ENCODE measurements around the gene SEMA6A. TPM values are rescaled to one million over a fixed set of nuclear protein-coding genes. Genes with fewer than 3 reads are reported as not detected.

SEMA6A gene
- total RNA-seq, 1 experiment from 2014 or later, result 406 TPM

DNA sequence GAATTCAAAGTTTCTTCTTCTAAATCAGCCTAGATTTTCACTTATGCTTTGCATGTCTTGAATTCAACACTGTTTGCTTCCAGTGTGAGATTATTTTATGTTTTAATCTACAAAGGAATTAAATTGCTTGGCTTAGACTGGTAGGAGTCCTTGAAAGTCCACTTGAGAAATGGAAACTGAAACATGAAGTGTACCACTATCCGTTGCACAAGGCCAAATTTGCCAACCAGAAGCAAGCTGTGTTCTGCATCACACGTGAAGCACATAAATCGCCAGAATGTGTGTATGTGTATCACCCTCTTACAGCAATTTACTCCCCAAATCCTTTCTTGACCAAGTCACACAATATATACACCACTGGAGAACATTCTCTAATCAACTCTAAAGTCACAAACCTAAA is 10.3 kb downstream of the SEMA6A start (continued):
- TF ChIP-seq, protein P1, sequence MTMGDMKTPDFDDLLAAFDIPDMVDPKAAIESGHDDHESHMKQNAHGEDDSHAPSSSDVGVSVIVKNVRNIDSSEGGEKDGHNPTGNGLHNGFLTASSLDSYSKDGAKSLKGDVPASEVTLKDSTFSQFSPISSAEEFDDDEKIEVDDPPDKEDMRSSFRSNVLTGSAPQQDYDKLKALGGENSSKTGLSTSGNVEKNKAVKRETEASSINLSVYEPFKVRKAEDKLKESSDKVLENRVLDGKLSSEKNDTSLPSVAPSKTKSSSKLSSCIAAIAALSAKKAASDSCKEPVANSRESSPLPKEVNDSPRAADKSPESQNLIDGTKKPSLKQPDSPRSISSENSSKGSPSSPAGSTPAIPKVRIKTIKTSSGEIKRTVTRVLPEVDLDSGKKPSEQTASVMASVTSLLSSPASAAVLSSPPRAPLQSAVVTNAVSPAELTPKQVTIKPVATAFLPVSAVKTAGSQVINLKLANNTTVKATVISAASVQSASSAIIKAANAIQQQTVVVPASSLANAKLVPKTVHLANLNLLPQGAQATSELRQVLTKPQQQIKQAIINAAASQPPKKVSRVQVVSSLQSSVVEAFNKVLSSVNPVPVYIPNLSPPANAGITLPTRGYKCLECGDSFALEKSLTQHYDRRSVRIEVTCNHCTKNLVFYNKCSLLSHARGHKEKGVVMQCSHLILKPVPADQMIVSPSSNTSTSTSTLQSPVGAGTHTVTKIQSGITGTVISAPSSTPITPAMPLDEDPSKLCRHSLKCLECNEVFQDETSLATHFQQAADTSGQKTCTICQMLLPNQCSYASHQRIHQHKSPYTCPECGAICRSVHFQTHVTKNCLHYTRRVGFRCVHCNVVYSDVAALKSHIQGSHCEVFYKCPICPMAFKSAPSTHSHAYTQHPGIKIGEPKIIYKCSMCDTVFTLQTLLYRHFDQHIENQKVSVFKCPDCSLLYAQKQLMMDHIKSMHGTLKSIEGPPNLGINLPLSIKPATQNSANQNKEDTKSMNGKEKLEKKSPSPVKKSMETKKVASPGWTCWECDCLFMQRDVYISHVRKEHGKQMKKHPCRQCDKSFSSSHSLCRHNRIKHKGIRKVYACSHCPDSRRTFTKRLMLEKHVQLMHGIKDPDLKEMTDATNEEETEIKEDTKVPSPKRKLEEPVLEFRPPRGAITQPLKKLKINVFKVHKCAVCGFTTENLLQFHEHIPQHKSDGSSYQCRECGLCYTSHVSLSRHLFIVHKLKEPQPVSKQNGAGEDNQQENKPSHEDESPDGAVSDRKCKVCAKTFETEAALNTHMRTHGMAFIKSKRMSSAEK (CRISPR knock-in tag; IDR thresholded peaks at IDR 0.05; ENCODE audit: borderline replicate concordance), result no peak
- TF ChIP-seq CREB1 (CRISPR knock-in tag; IDR thresholded peaks at IDR 0.05), result no peak
- no peak for TF ChIP-seq SMAD4 (CRISPR knock-in tag; IDR thresholded peaks at IDR 0.05)
- no peak for TF ChIP-seq ZBTB21 (CRISPR knock-in tag; IDR thresholded peaks at IDR 0.05; ENCODE audit: borderline replicate concordance)
- no peak for TF ChIP-seq MYBL2 (CRISPR knock-in tag; IDR thresholded peaks at IDR 0.05)

DNA sequence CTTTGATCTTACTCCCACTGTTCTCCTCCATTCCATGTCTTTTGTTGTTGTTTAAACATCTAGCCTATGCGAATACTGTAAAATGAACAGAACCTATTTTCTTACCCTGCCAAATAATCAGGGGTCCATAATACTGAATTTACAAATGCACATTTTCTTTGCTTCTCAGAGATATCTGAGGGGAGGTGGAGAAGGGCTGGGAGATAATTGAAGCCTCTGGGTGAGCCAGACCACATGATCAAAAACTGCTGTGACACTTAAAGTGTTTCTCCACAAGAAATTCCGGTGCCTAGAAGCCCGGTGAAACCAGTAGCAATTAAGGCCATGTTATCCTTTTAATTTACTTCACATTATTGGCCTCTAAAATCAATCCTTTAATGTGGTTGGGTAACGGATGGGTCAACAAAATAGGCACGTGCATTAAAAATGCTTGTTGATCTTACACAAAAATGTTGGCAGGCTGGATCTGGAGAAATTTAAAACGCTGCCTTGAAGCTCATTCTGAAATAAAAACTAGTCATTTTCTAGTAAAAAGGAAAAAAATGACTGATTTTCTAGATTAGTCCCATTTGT is 10.8 kb downstream of the SEMA6A start:
- no peaks in the 10 kb centered on the region for H3K27me3 Mint-ChIP-seq (ENCODE audit: low read depth)
- no peaks in the 10 kb centered on the region for H3K9me3 Mint-ChIP-seq
- ATAC-seq (no peak), DNase-seq (ENCODE audit: low spot score) (no peak)
- H3K4me3 Mint-ChIP-seq, result peak overlapping the region; percentile 57
- ChIA-PET CTCF (no interaction called here), POLR2A (interaction anchor here (0.9 kb wide), 2 partner anchors 11 kb away, joined by 3 to 6 read pairs; partner anchors contain the start of gene SEMA6A)
- no peak for TF ChIP-seq NR3C1 (CRISPR knock-in tag; conservative IDR thresholded peaks at IDR 0.05; ENCODE audit: low read depth)
- TF ChIP-seq, protein P2, sequence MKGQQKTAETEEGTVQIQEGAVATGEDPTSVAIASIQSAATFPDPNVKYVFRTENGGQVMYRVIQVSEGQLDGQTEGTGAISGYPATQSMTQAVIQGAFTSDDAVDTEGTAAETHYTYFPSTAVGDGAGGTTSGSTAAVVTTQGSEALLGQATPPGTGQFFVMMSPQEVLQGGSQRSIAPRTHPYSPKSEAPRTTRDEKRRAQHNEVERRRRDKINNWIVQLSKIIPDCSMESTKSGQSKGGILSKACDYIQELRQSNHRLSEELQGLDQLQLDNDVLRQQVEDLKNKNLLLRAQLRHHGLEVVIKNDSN (CRISPR knock-in tag; IDR thresholded peaks at IDR 0.05), result 0 out of 2 replicates have a peak, but pooled peaks have one; percentile 25
- TF ChIP-seq, protein P3, sequence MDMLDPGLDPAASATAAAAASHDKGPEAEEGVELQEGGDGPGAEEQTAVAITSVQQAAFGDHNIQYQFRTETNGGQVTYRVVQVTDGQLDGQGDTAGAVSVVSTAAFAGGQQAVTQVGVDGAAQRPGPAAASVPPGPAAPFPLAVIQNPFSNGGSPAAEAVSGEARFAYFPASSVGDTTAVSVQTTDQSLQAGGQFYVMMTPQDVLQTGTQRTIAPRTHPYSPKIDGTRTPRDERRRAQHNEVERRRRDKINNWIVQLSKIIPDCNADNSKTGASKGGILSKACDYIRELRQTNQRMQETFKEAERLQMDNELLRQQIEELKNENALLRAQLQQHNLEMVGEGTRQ (CRISPR knock-in tag; IDR thresholded peaks at IDR 0.05), result 0 out of 2 replicates have a peak, but pooled peaks have one; percentile 47
- H3K36me3 Mint-ChIP-seq, result peaks cover 21% of the 10 kb centered on the region
- H3K27ac Mint-ChIP-seq, result peak overlapping the region; percentile 75
- H3K4me1 Mint-ChIP-seq, result peaks cover 96% of the 10 kb centered on the region

DNA sequence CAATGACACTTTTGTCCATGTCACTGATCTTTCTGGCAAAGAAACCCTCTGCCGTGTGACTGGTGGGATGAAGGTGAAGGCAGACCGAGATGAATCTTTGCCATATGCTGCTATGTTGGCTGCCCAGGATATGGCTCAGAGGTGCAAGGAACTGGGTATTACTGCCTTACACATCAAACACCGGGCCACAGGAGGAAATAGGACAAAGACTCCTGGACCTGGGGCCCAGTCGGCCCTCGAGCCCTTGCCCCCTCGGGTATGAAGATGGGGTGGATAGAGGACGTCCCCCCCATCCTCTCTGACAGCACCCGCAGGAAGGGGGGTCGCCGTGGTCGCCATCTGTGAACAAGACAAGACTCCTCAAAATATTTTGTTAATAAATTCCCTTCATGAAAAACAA is 12.0 kb downstream of the SEMA6A start:
- no peaks in the 10 kb centered on the region for H3K27me3 Mint-ChIP-seq (ENCODE audit: low read depth)
- peak overlapping the region; percentile 61 for H3K27ac Mint-ChIP-seq
- no peaks in the 10 kb centered on the region for H3K9me3 Mint-ChIP-seq
- TF ChIP-seq, protein P4, sequence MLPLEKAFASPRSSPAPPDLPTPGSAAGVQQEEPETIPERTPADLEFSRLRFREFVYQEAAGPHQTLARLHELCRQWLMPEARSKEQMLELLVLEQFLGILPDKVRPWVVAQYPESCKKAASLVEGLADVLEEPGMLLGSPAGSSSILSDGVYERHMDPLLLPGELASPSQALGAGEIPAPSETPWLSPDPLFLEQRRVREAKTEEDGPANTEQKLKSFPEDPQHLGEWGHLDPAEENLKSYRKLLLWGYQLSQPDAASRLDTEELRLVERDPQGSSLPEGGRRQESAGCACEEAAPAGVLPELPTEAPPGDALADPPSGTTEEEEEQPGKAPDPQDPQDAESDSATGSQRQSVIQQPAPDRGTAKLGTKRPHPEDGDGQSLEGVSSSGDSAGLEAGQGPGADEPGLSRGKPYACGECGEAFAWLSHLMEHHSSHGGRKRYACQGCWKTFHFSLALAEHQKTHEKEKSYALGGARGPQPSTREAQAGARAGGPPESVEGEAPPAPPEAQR (CRISPR knock-in tag; IDR thresholded peaks at IDR 0.05), result no peak
- TF ChIP-seq NFYB (CRISPR knock-in tag; conservative IDR thresholded peaks at IDR 0.05; ENCODE audit: low read depth) (no peak), EMX1 (CRISPR knock-in tag; IDR thresholded peaks at IDR 0.05) (no peak), SOX15 (CRISPR knock-in tag; IDR thresholded peaks at IDR 0.05) (no peak), ESRRA (CRISPR knock-in tag; IDR thresholded peaks at IDR 0.05; ENCODE audit: borderline replicate concordance) (no peak), ZNF121 (CRISPR knock-in tag; IDR thresholded peaks at IDR 0.05) (no peak)
- TF ChIP-seq, protein P5, sequence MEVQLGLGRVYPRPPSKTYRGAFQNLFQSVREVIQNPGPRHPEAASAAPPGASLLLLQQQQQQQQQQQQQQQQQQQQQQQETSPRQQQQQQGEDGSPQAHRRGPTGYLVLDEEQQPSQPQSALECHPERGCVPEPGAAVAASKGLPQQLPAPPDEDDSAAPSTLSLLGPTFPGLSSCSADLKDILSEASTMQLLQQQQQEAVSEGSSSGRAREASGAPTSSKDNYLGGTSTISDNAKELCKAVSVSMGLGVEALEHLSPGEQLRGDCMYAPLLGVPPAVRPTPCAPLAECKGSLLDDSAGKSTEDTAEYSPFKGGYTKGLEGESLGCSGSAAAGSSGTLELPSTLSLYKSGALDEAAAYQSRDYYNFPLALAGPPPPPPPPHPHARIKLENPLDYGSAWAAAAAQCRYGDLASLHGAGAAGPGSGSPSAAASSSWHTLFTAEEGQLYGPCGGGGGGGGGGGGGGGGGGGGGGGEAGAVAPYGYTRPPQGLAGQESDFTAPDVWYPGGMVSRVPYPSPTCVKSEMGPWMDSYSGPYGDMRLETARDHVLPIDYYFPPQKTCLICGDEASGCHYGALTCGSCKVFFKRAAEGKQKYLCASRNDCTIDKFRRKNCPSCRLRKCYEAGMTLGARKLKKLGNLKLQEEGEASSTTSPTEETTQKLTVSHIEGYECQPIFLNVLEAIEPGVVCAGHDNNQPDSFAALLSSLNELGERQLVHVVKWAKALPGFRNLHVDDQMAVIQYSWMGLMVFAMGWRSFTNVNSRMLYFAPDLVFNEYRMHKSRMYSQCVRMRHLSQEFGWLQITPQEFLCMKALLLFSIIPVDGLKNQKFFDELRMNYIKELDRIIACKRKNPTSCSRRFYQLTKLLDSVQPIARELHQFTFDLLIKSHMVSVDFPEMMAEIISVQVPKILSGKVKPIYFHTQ (CRISPR knock-in tag; IDR thresholded peaks at IDR 0.05), result no peak
- DNase-seq (ENCODE audit: low spot score) (no peak), ATAC-seq (no peak)
- H3K36me3 Mint-ChIP-seq, result peaks cover 11% of the 10 kb centered on the region
- peaks cover 92% of the 10 kb centered on the region for H3K4me1 Mint-ChIP-seq
- ChIA-PET POLR2A (no interaction called here), CTCF (no interaction called here)
- H3K4me3 Mint-ChIP-seq, result peak overlapping the region; percentile 57
